ENCODE data around the gene SPTSSB.

DNA sequence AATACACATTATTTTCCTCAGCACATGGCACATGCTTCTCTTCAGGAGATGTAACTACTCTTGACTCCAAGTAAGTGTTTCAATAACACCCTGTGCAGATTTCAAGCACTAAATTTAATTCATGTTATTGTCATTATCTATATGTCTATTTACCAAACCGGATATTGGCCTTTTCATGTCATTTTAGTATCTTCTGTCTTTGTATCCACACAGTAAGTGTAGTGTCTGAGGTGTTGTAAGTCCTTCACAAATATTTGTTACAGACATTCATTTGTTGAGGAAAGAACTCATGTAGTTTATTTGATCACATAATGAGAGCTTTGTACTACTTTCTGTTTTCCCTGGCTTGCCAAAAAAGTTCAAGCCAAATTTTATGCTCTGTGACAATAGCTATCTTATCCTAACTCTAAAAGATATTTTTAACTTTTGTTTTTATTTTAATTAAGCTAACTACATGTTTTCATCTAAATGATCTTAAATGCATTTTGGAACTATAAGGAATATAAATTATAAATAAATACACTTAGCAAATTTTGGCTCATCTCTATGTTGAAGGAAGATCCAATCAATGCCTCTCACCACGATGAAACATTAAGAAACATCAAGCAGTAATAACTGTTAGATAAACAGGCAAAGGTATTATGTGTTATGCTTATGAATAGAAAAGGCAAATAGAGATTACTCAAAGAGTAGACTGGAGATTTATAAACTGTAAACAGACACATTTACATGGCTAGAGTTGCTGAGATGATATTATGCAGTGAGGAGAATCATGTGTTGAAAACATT lies 48.3 kb downstream of the SPTSSB start:
- TF ChIP-seq, protein P1, sequence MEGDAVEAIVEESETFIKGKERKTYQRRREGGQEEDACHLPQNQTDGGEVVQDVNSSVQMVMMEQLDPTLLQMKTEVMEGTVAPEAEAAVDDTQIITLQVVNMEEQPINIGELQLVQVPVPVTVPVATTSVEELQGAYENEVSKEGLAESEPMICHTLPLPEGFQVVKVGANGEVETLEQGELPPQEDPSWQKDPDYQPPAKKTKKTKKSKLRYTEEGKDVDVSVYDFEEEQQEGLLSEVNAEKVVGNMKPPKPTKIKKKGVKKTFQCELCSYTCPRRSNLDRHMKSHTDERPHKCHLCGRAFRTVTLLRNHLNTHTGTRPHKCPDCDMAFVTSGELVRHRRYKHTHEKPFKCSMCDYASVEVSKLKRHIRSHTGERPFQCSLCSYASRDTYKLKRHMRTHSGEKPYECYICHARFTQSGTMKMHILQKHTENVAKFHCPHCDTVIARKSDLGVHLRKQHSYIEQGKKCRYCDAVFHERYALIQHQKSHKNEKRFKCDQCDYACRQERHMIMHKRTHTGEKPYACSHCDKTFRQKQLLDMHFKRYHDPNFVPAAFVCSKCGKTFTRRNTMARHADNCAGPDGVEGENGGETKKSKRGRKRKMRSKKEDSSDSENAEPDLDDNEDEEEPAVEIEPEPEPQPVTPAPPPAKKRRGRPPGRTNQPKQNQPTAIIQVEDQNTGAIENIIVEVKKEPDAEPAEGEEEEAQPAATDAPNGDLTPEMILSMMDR (IDR thresholded peaks at IDR 0.05): no peak
- TF ChIP-seq SIN3A (IDR thresholded peaks at IDR 0.05; ENCODE audit: borderline replicate concordance, insufficient read depth, low read depth, low read length): no peak
- TF ChIP-seq POLR2AphosphoS5 (IDR thresholded peaks at IDR 0.05; ENCODE audit: low read depth, low read length): no peak

Data from Panc1 (cell line).